ENCODE results near the gene TPSAB1.
"Not testable (repeated sequence)": the region's sequence is repeated elsewhere in the genome, so short reads cannot be mapped to it uniquely, and the experiment has no call there.

Gene TPSAB1

DNA sequence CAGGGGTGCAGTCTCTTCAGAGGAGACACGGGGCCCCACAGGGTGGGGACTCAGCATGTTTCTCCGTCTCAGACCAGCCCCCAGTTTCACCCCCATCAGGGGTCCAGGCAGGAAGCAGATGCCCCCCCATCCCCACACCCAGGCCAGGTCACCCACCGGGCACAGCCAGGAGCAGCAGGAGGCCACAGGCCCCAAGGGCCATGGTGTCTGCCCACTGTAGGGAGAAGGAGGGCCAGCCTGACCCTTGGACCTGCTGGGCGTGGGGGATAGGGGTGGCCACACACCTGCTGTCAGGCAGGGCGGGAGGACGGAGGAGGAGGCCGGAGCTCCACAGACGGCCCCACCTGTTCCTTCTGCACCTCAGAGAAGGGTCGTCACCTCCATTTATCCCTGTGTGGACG, 15.5 kb upstream of the TPSAB1 start, which contains the start of gene TPSG1:
Gene TPSG1 (minus strand): TSS at position 218 of the 401 bp plus-strand sequence. CDS start 16 bp downstream, at position 202.
- no peak for DNase-seq

GRCh38 chr16:1225728-1226311, 14.7 kb upstream of the TPSAB1 start:
- not testable (repeated sequence) for DNase-seq

DNA sequence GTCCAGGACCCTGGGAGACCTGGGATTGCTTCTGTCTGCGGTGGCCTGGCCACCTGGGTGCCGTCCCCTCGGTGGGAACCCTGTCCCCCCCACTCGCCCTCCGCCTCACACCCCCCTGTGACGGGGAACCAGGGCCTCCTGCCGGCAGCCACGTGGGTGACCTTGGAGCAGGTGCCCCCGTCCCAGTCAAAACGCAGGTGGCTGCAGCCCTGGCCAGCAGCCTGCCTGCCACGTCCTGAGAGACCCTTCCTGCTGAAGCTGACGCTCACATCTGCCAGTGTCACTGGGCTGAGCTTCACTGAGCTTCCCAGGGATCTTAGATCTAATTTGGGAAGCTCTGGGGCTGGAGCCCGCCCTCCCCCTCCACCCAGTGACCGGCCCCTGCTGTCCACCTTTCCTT, 13.8 kb upstream of the TPSAB1 start:
- not testable (repeated sequence) for DNase-seq

- DNase-seq, result not testable (repeated sequence)
Measured at GRCh38 chr16:1228227-1228626, 12.3 kb upstream of the TPSAB1 start.

- not testable (repeated sequence) for DNase-seq
Measured at GRCh38 chr16:1229476-1229875, 11.0 kb upstream of the TPSAB1 start.

DNA sequence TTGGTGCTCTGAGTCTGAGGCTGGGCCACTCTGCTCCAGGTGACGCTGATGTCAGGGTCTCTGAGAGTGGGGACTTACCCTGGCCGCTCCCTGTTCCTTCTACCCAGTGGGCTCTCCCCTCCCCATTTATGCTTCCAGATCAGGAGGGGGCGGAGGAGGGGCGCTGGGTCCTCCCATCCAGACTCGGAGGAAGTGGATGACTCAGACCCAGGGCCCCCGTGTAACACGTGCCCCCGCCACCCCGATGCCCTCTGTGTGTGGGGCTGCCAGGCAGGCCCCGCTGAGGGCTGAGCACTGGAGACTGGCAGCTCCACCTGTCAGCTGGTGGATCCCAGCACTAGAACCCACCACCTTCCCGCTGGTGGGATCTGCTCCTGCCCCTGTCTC, 10.4 kb upstream of the TPSAB1 start, which contains the start of gene TPSB2:
Gene TPSB2 (minus strand): TSS at position 101 of the 387 bp plus-strand sequence. CDS start 233 bp downstream, outside the sequence.
- DNase-seq, result not testable (repeated sequence)

GRCh38 chr16:1230471-1231212, 9.9 kb upstream of the TPSAB1 start:
- DNase-seq, result not testable (repeated sequence)

GRCh38 chr16:1231301-1231700, 9.2 kb upstream of the TPSAB1 start:
- not testable (repeated sequence) for DNase-seq

GRCh38 chr16:1232049-1232748, 8.3 kb upstream of the TPSAB1 start:
- DNase-seq, result not testable (repeated sequence)

DNA sequence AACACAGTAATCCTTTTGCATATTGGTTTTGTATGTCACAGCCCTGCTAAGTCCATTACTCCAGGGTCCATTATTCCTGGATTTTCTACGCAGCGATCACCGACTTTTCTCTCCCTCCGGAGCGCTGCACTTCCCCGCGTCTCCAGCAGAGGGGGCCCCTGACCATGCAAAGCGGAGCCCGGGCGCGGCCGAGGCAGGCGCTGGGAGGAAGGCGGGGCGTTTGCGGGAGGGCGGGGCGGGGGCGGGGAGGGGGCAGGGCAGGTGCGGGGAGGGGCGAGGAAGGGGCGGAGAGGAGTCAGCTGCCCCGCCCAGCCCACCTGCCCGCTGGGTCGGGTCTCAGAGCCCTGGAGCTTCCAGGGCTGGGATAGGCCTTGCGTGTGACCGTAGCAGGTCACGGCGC, 3.8 kb upstream of the TPSAB1 start:
- not testable (repeated sequence) for DNase-seq

DNA sequence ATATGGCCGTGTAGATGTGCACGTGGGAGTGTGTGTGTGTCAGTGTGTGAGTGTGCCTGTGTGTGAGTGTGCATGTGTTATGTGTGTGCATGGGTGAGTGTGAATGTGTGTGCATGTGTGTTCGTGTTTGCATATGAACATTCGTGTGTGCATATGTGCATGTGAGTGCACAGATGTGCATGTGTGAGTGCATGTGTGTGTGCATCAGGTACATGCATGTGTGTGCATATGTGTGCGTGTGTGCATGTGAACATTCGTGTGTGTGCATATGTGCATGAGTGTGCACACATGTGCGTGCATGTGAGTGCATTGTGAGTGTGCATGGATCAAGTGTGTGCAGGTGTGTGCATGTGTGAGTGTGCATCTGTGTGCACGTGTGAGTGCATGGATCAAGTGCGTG, 2.5 kb upstream of the TPSAB1 start:
- no peak for DNase-seq

- DNase-seq, result not testable (repeated sequence)
Measured at GRCh38 chr16:1238909-1239308, 1.6 kb upstream of the TPSAB1 start.

DNA sequence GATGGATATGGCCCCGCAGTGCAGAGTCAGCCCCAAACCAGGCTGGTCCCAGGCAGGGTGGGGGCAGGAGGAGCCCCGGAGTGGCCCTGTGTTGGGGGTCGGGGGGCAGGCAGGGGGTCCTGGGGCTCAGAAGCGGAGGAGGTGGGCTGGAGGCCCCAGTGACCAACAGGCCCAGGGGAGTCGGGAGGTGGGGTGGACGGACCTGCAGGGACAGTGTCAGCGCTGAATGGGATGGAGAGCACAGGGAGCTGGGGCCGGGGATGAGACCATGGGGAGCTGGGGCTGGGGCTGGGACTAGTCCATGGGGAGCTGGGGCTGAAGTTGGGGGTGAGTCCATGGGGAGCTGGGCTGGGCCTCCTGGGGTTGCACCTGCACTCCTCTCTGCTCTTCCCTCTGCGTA, 930 bp upstream of the TPSAB1 start:
- DNase-seq, result not testable (repeated sequence)

- not testable (repeated sequence) for DNase-seq
Measured at GRCh38 chr16:1241081-1241480, 576 bp downstream of the TPSAB1 start.

- not testable (repeated sequence) for DNase-seq
Measured at GRCh38 chr16:1243363-1243762, 2.9 kb downstream of the TPSAB1 start.

- DNase-seq, result not testable (repeated sequence)
Measured at GRCh38 chr16:1243907-1244850, 3.7 kb downstream of the TPSAB1 start.

DNA sequence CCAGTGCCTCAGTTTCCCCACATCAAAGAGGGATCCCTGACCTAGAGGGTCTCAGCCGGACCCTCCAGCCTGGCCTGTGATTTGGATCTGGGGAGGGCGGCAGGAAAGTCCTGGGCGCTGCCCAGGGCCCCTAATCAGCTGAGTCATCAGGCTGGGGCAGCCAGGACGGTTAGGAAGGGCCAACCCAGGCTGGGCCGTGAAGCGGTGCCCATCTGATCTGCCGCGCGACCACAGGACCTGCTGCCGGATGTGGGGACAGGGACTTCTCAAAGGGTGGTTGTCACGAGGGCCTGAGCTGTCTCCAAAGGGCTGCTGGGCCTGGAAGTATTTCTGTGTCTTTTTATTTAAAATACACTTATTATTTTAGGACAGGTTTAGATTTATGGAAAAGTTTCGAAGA, 4.4 kb downstream of the TPSAB1 start:
- DNase-seq, result no peak

DNA sequence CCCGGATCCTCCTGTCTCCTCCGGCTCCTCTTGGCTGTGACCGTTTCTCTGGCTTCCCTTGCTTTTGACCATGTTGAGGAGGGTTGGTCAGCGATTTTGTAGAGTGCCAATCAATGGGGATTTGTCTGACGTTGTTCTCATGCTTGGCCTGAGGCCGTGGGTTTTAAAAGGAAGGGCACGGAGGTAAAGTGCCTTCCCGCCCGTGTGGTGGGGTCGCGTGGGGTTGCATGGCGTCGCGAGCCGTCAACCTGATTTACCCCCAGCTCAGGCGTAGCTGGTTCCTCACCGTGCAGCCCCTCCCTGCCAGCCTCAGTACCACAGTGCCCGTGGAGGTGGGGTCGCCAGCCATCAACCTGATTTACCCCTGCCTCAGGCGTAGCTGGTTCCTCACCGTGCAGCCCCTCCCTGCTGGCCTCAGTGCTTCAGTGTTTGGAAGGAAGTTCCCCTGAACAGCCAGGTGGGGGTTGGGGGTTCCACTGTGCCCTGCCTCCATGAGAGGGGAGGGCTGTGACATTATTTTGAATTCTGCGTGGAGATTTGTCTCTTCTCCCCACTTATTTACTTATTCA, 5.0 kb downstream of the TPSAB1 start:
- DNase-seq, result no peak

GRCh38 chr16:1247903-1248537, 7.5 kb downstream of the TPSAB1 start:
- not testable (repeated sequence) for DNase-seq

- DNase-seq, result not testable (repeated sequence)
Measured at GRCh38 chr16:1249031-1249755, 8.7 kb downstream of the TPSAB1 start.

Measured in effector CD8-positive, alpha-beta T cell (primary cell).